Activated CD8-positive, alpha-beta T cell treated with anti-CD3 and anti-CD28 coated beads for 36 hours (primary cell): ENCODE measurements around the gene CST7. TPM values are rescaled to one million over a fixed set of nuclear protein-coding genes. Genes with fewer than 3 reads are reported as not detected.

Experiments used
- ATAC-seq: fragments of 200-7000 bp; cut with Tn5 transposase; one replicate; pipeline ENCODE4 v1.10.0; 2021; ENCODE audit warnings: mild to moderate bottlenecking, moderate library complexity
- CTCF ChIA-PET: fragments of 350-600 bp; sonication (Branson Sonifier 250); formaldehyde crosslinking; loops from one replicate; lab custom pipeline; 2021; ENCODE audit warnings: antibody characterized with exemption; lab: Charles Lee
- POLR2A ChIA-PET: fragments of 350-600 bp; sonication (Branson Sonifier 250); formaldehyde crosslinking; loops from one replicate; lab custom pipeline; 2021; ENCODE audit warnings: antibody characterized with exemption; lab: Charles Lee
- DNase-seq: peaks from one replicate; pipeline ENCODE4 v3.0.0-alpha.2; 2020
- H3K27ac Mint-ChIP-seq: one replicate; pipeline ENCODE4 v1.8.0; 2021; ENCODE audit warnings: mild to moderate bottlenecking, mixed read lengths
- H3K27me3 Mint-ChIP-seq: one replicate; pipeline ENCODE4 v1.8.0; 2021; ENCODE audit warnings: mixed read lengths
- H3K36me3 Mint-ChIP-seq: one replicate; pipeline ENCODE4 v1.8.0; 2021; ENCODE audit warnings: low read depth, mixed read lengths
- H3K4me1 Mint-ChIP-seq: one replicate; pipeline ENCODE4 v1.8.0; 2021; ENCODE audit warnings: low read depth, mixed read lengths
- H3K4me3 Mint-ChIP-seq: one replicate; pipeline ENCODE4 v1.8.0; 2021; ENCODE audit warnings: mild to moderate bottlenecking, moderate library complexity, mixed read lengths
- H3K9me3 Mint-ChIP-seq: one replicate; pipeline ENCODE4 v1.8.0; 2021; ENCODE audit warnings: mixed read lengths
- intact Hi-C: fragments of 100-400 bp; cut with micrococcal nuclease; formaldehyde crosslinking; loops from one replicate; pipeline ENCODE4 v1.10.0; 2022
- total RNA-seq, 2 experiments: library from RNA; stranded (reverse); gene quantifications; one replicate each; pipeline ENCODE4 v1.2.3, GENCODE V29; 2021
- TF ChIP-seq, protein P1 (sequence below): fragments of 200-600 bp; IDR thresholded peaks from one replicate; pipeline ENCODE4 v1.8.0; 2022; ENCODE audit warnings: antibody characterized with exemption, mild to moderate bottlenecking

Gene CST7
- total RNA-seq, 2 experiments from 2014 or later, result 48.5 to 49.3 TPM

GRCh38 chr20:24987244-24987643 lies 38.2 kb downstream of the CST7 start:
- Mint-ChIP-seq H3K4me1 (peaks cover 76% of the 10 kb centered on the region), H3K27ac (peak overlapping the region; percentile 63), H3K4me3 (no peak overlapping the region), H3K36me3 (peaks cover 38% of the 10 kb centered on the region), H3K9me3 (no peaks in the 10 kb centered on the region), H3K27me3 (no peaks in the 10 kb centered on the region)
- ATAC-seq (peak; percentile 68), DNase-seq (peak; percentile 38)
- ChIA-PET CTCF (interaction anchor here (1.9 kb wide), 1 partner anchor 57 kb away, joined by 4 read pairs; no protein-coding TSS in a partner anchor), POLR2A (interaction anchor here (0.9 to 2.2 kb wide), 2 partner anchors 23 to 57 kb away, joined by 3 to 5 read pairs; no protein-coding TSS in a partner anchor)
- intact Hi-C loops, result no loop called here
- TF ChIP-seq, protein P1, sequence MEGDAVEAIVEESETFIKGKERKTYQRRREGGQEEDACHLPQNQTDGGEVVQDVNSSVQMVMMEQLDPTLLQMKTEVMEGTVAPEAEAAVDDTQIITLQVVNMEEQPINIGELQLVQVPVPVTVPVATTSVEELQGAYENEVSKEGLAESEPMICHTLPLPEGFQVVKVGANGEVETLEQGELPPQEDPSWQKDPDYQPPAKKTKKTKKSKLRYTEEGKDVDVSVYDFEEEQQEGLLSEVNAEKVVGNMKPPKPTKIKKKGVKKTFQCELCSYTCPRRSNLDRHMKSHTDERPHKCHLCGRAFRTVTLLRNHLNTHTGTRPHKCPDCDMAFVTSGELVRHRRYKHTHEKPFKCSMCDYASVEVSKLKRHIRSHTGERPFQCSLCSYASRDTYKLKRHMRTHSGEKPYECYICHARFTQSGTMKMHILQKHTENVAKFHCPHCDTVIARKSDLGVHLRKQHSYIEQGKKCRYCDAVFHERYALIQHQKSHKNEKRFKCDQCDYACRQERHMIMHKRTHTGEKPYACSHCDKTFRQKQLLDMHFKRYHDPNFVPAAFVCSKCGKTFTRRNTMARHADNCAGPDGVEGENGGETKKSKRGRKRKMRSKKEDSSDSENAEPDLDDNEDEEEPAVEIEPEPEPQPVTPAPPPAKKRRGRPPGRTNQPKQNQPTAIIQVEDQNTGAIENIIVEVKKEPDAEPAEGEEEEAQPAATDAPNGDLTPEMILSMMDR, result no peak

GRCh38 chr20:24987873-24988835 lies 39.1 kb downstream of the CST7 start:
- H3K36me3 Mint-ChIP-seq, result peaks cover 31% of the 10 kb centered on the region
- no peak overlapping the region for H3K4me3 Mint-ChIP-seq
- TF ChIP-seq, protein P1, result no peak
- peak overlapping the region; percentile 63 for H3K27ac Mint-ChIP-seq
- ATAC-seq, result no peak
- H3K4me1 Mint-ChIP-seq, result peaks cover 70% of the 10 kb centered on the region
- ChIA-PET POLR2A (interaction anchor here (0.9 to 1.3 kb wide), 3 partner anchors 11 to 68 kb away, joined by 3 to 4 read pairs (median 3); no protein-coding TSS in a partner anchor), CTCF (interaction anchor here (0.7 to 1.1 kb wide), 3 partner anchors 57 to 190 kb away, joined by 3 read pairs; no protein-coding TSS in a partner anchor)
- no peak for DNase-seq
- H3K9me3 Mint-ChIP-seq, result no peaks in the 10 kb centered on the region
- H3K27me3 Mint-ChIP-seq, result no peaks in the 10 kb centered on the region
- intact Hi-C loops, result no loop called here

DNA sequence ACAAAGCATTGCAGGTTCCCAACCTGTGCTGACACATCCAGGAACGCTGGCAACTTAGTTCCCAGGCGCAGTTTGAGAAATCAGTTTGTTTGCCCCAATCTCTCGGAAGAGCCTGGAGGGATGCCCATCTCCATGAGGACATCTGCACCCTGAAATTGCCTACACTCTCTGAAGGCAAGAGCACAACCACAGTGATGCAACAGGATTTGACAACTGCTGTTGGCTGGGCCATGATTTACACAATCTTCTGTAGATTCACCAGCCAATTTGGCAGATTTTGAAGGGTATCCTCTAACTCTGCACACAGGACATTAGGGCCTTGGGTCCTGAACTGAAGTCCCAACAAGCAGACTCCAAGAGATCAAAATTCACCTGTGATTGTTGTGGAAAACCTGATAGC lies 40.1 kb downstream of the CST7 start:
- Mint-ChIP-seq H3K36me3 (peaks cover 27% of the 10 kb centered on the region), H3K9me3 (no peaks in the 10 kb centered on the region), H3K4me1 (peaks cover 80% of the 10 kb centered on the region), H3K27me3 (no peaks in the 10 kb centered on the region), H3K4me3 (no peak overlapping the region), H3K27ac (peak overlapping the region; percentile 44)
- POLR2A ChIA-PET, result interaction anchor here (1.3 kb wide), 1 partner anchor 36 kb away, joined by 4 read pairs; no protein-coding TSS in a partner anchor
- TF ChIP-seq, protein P1, result no peak
- no peak for ATAC-seq
- intact Hi-C loops, result no loop called here
- CTCF ChIA-PET, result interaction anchor here (0.7 to 1.1 kb wide), 3 partner anchors 58 to 76 kb away, joined by 3 read pairs; no protein-coding TSS in a partner anchor
- no peak for DNase-seq

DNA sequence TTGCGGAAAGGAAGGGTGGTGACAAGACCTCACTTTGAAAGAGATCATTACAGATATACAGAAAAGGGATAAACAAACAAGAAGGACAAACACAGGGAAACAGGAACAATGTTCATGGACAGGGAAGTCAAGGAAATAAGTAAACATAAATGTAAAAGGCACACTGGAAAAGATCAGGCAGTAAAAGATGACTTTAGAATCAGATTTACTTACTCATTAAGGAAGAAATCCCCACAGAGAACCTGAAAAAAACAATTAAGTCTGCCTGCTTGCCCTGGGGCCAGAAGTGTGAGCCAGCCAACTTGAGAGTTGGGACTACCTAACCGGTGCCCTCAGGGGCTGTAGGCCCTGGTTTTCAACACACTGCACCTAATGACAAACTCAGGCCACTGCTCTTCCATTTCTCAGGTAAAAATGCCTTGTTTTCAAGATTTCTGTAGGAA lies 41.8 kb downstream of the CST7 start:
- ATAC-seq, result no peak
- ChIA-PET POLR2A (interaction anchor here (1.1 kb wide), 1 partner anchor 67 kb away, joined by 3 read pairs; the partner anchor contains the start of gene ACSS1), CTCF (interaction anchor here (1.1 kb wide), 1 partner anchor 69 kb away, joined by 4 read pairs; no protein-coding TSS in a partner anchor)
- Mint-ChIP-seq H3K4me1 (peaks cover 72% of the 10 kb centered on the region), H3K9me3 (no peaks in the 10 kb centered on the region), H3K27ac (peak overlapping the region; percentile 95), H3K36me3 (peaks cover 26% of the 10 kb centered on the region), H3K27me3 (no peaks in the 10 kb centered on the region), H3K4me3 (peak overlapping the region; percentile 97)
- intact Hi-C loops, result loop anchor here (10.0 kb wide), 1 partner anchor 404 kb away; the partner anchor contains the start of gene ABHD12
- DNase-seq, result no peak
- TF ChIP-seq, protein P1, result no peak
